RWPE2 (cell line): ENCODE measurements around the gene PDS5B.
"Not testable (repeated sequence)": the region's sequence is repeated elsewhere in the genome, so short reads cannot be mapped to it uniquely, and the experiment has no call there.

Source experiments
- ATAC-seq: fragments of 200-7000 bp; cut with Tn5 transposase; 3 replicates; pipeline ENCODE4 v1.9.1; 2021; ENCODE audit warnings: low read depth
- DNase-seq: peaks from one replicate; pipeline ENCODE4 v3.0.0-alpha.2; 2020; ENCODE audit warnings: low spot score
- H3K27ac ChIP-seq: fragments of 450-650 bp; 2 replicates; pipeline ENCODE4 v1.5.1; 2017; ENCODE audit warnings: mild to moderate bottlenecking; ENCODE audit not compliant: poor library complexity, severe bottlenecking
- H3K27me3 ChIP-seq: fragments of 250-450 bp; sonication (Bioruptor Pico); 2 replicates; pipeline ENCODE4 v1.5.1; 2021; ENCODE audit warnings: mild to moderate bottlenecking, moderate library complexity; ENCODE audit not compliant: insufficient read depth, poor library complexity, severe bottlenecking
- H3K36me3 ChIP-seq: fragments of 250-450 bp; sonication (Bioruptor Pico); 2 replicates; pipeline ENCODE4 v1.5.1; 2020; ENCODE audit warnings: low read depth, mild to moderate bottlenecking, moderate library complexity
- H3K4me1 ChIP-seq: fragments of 250-450 bp; sonication (Bioruptor Pico); 2 replicates; pipeline ENCODE4 v1.5.1; 2021; ENCODE audit warnings: mild to moderate bottlenecking, moderate library complexity; ENCODE audit not compliant: insufficient read depth, poor library complexity, severe bottlenecking
- H3K4me3 ChIP-seq: fragments of 250-450 bp; sonication (Bioruptor Pico); 2 replicates; pipeline ENCODE4 v1.5.1; 2021; ENCODE audit warnings: mild to moderate bottlenecking, moderate library complexity; ENCODE audit not compliant: severe bottlenecking
- H3K9me3 ChIP-seq: fragments of 250-450 bp; sonication (Bioruptor Pico); 2 replicates; pipeline ENCODE4 v1.5.1; 2021; ENCODE audit warnings: mild to moderate bottlenecking, moderate library complexity; ENCODE audit not compliant: severe bottlenecking
- CTCF ChIP-seq: fragments of 450-650 bp; IDR thresholded peaks from one replicate; pipeline ENCODE4 v1.5.1; 2017; ENCODE audit warnings: mild to moderate bottlenecking, moderate library complexity; ENCODE audit not compliant: poor library complexity, severe bottlenecking

Gene PDS5B

GRCh38 chr13:32823597-32823996, 237.3 kb downstream of the PDS5B start:
- TF ChIP-seq CTCF: no peak
- DNase-seq: no peak
- Histone ChIP-seq H3K27me3 (no peaks in the 10 kb centered on the region), H3K4me3 (no peak overlapping the region), H3K9me3 (no peaks in the 10 kb centered on the region), H3K4me1 (peaks cover 17% of the 10 kb centered on the region), H3K27ac (peak overlapping the region; percentile 80), H3K36me3 (no peaks in the 10 kb centered on the region)
- no peak for ATAC-seq

GRCh38 chr13:32824061-32824460, 237.8 kb downstream of the PDS5B start:
- peak overlapping the region; percentile 80 for H3K27ac ChIP-seq
- no peak for ATAC-seq
- H3K4me3 ChIP-seq: no peak overlapping the region

GRCh38 chr13:32824675-32825074, 238.4 kb downstream of the PDS5B start:
- Histone ChIP-seq H3K9me3 (no peaks in the 10 kb centered on the region), H3K27ac (peak overlapping the region; percentile 80), H3K4me3 (no peak overlapping the region), H3K4me1 (peaks cover 25% of the 10 kb centered on the region), H3K36me3 (no peaks in the 10 kb centered on the region), H3K27me3 (no peaks in the 10 kb centered on the region)
- no peak for TF ChIP-seq CTCF
- ATAC-seq: peak; percentile 98
- peak; percentile 67 for DNase-seq

More at GRCh38 chr13:32824061-32824460, 237.8 kb downstream of the PDS5B start:
- no peaks in the 10 kb centered on the region for H3K36me3 ChIP-seq
- no peaks in the 10 kb centered on the region for H3K9me3 ChIP-seq
- H3K27me3 ChIP-seq: no peaks in the 10 kb centered on the region
- no peak for TF ChIP-seq CTCF
- no peak for DNase-seq
- peaks cover 19% of the 10 kb centered on the region for H3K4me1 ChIP-seq

- H3K4me1 ChIP-seq: peaks cover 32% of the 10 kb centered on the region
- DNase-seq (no peak), ATAC-seq (no peak)
- peak overlapping the region; percentile 80 for H3K27ac ChIP-seq
- H3K27me3 ChIP-seq: no peaks in the 10 kb centered on the region
- no peak for TF ChIP-seq CTCF
- H3K9me3 ChIP-seq: no peaks in the 10 kb centered on the region
- H3K4me3 ChIP-seq: no peak overlapping the region
- H3K36me3 ChIP-seq: no peaks in the 10 kb centered on the region
Measured at GRCh38 chr13:32825481-32825880, 239.2 kb downstream of the PDS5B start.

DNA sequence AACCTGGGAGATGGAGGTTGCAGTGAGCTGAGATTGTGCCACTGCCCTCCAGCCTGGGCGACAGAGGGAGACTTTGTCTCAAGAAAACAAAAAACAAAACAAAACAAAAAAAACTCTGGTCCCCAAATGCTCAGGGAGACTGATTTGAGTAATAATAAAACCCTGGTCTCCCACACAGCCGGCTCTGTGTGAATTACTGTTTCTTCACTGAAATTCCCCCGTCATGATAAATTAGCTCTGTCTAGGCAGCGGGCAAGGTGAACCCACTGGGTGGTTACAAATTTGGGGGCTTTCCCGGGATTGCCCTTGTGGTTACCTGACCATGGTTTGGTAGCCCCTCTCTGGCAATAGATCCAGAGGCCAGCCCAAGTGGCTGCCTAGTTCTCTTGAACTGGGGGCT, 240.1 kb downstream of the PDS5B start:
- ATAC-seq, H3K4me3 ChIP-seq, DNase-seq, H3K27ac ChIP-seq, H3K36me3 ChIP-seq, H3K9me3 ChIP-seq, H3K27me3 ChIP-seq: not testable (repeated sequence)
- H3K4me1 ChIP-seq: peaks cover 32% of the 10 kb centered on the region
